Measurements from ENCODE around the gene CPVL. TPM values are rescaled to one million over a fixed set of nuclear protein-coding genes. Genes with fewer than 3 reads are reported as not detected.

Gene CPVL
- total and polyA plus RNA-seq, 3 experiments from 2014 or later, result 1.0 to 1.3 TPM; not detected in 1

DNA sequence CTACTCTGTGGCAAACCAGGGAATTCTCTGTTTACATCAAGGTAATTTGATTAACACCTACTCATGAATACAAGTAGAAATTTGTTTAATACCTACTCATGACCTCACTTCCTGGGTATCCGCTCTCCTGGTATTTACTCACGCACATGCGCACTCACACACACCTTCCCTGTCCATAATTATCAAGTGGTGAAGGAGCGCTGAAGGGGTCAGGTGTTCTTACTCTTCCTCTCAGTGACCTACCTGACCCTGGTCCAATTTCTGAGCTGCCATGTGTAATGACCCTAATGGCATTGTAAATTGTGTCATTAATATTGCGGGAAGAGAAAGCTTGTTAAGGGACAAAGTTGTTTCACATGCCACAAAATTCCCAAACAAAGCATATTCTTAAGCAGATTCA lies 146.9 kb downstream of the CPVL start:
- H3K27ac Mint-ChIP-seq, result no peak overlapping the region
- H3K27me3 Mint-ChIP-seq, result peaks cover 2 to 20% of the 10 kb centered on the region in 2 donors
- no peaks in the 10 kb centered on the region for H3K4me1 Mint-ChIP-seq

DNA sequence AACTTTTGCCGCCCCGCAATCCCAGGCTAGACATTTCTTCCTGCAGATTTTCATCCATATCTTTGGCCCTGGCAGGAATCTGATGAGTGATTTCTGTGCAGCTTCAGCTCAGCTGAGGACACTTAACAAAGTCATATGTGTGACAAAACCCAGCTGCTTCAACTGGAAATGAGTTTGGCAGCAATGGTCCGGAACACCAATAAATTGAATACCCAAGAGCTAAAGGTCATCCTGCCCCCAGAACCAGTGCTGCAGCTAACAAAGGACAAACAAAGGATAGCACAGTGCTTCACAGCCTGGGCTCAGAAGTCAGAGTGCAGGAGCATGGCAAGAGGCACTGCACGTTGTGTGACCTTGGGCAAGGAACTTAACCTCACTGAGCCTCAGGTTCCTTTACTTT lies 148.2 kb downstream of the CPVL start:
- peaks cover 0 to 3% (median 0%) of the 10 kb centered on the region in 5 donors for H3K9me3 Mint-ChIP-seq
- CTCF ChIA-PET, result no interaction called here
- no peaks in the 10 kb centered on the region for H3K4me1 Mint-ChIP-seq

More for the DNA sequence above, 146.9 kb downstream of the CPVL start:
- ChIA-PET POLR2A (no interaction called here), CTCF (no interaction called here)
- no peak overlapping the region for H3K27ac ChIP-seq (ENCODE audit: low read depth, low read length)
- H3K9me3 ChIP-seq (ENCODE audit: low read length), result no peaks in the 10 kb centered on the region
- Mint-ChIP-seq H3K36me3 (no peaks in the 10 kb centered on the region), H3K4me3 (no peak overlapping the region), H3K9me3 (peaks cover 0 to 6% (median 0%) of the 10 kb centered on the region in 5 donors)
- DNase-seq, result no peak
- H3K27me3 ChIP-seq (ENCODE audit: insufficient read depth, low read length, poor library complexity, severe bottlenecking), result no peaks in the 10 kb centered on the region
- H3K4me3 ChIP-seq (ENCODE audit: low read length), result no peak overlapping the region
- H3K36me3 ChIP-seq (ENCODE audit: insufficient read depth, low read length), result no peaks in the 10 kb centered on the region
- no peaks in the 10 kb centered on the region for H3K4me1 ChIP-seq (ENCODE audit: insufficient read depth, low read length)

DNA sequence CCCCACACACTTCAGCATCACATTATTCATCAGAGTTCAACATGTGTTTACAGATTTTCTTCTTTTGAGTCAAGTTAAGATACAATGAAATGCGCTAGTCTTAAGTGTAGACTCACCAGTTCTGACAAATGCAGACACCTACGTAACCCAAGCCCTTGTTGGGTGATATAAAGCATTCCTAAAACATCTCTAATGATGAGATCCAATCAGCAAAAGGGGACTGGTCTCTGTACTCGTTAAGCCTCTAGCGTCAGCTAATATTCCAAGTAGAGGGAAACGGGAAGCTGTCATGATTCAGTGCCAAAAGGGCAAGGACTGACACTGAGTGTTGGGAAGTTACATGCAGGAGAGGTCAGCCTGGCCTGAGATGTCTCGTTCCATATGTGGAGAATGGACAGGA lies 149.5 kb downstream of the CPVL start:
- Histone ChIP-seq H3K36me3 (ENCODE audit: insufficient read depth, low read length) (no peaks in the 10 kb centered on the region), H3K27me3 (ENCODE audit: insufficient read depth, low read length, poor library complexity, severe bottlenecking) (no peaks in the 10 kb centered on the region), H3K4me3 (ENCODE audit: low read length) (no peak overlapping the region), H3K27ac (ENCODE audit: low read depth, low read length) (no peak overlapping the region), H3K4me1 (ENCODE audit: insufficient read depth, low read length) (no peaks in the 10 kb centered on the region), H3K9me3 (ENCODE audit: low read length) (no peaks in the 10 kb centered on the region)
- CTCF ChIA-PET, result no interaction called here
- H3K4me3 Mint-ChIP-seq, result no peak overlapping the region
- H3K27me3 Mint-ChIP-seq, result peaks cover 2 to 30% of the 10 kb centered on the region in 2 donors
- H3K9me3 Mint-ChIP-seq, result no peaks in the 10 kb centered on the region
- H3K4me1 Mint-ChIP-seq, result no peaks in the 10 kb centered on the region
- peak overlapping the region in 1 of 8 donors; percentile 4 for H3K27ac Mint-ChIP-seq
- no peaks in the 10 kb centered on the region for H3K36me3 Mint-ChIP-seq
- POLR2A ChIA-PET, result no interaction called here
- DNase-seq, result no peak

More for the DNA sequence above, 148.2 kb downstream of the CPVL start:
- no peak for DNase-seq
- H3K27me3 Mint-ChIP-seq, result peaks cover 2 to 23% of the 10 kb centered on the region in 2 donors
- H3K36me3 Mint-ChIP-seq, result no peaks in the 10 kb centered on the region
- H3K36me3 ChIP-seq (ENCODE audit: insufficient read depth, low read length), result no peaks in the 10 kb centered on the region
- no peak overlapping the region for H3K27ac Mint-ChIP-seq
- no peaks in the 10 kb centered on the region for H3K4me1 ChIP-seq (ENCODE audit: insufficient read depth, low read length)
- no peak overlapping the region for H3K4me3 ChIP-seq (ENCODE audit: low read length)
- POLR2A ChIA-PET, result no interaction called here
- no peaks in the 10 kb centered on the region for H3K9me3 ChIP-seq (ENCODE audit: low read length)
- no peaks in the 10 kb centered on the region for H3K27me3 ChIP-seq (ENCODE audit: insufficient read depth, low read length, poor library complexity, severe bottlenecking)
- no peak overlapping the region for H3K27ac ChIP-seq (ENCODE audit: low read depth, low read length)
- H3K4me3 Mint-ChIP-seq, result no peak overlapping the region

DNA sequence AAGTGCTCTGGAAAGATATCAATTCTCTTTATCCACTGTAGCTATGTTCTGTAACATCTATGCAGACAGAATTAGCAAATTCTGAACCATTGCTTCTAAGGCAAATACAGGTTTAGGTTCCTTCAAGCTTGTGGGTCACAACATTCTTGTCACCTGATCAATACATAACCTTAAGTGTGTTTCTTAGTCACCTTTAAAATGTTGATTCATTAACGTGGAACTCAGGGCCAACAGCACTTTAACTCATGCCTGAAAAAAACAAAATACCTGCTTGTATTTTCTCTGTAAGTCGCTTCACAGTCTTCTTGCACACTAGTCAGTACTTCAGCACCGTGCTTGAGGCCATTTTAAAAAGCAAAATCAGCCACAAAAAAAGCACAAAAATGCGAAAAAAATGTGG lies 153.0 kb downstream of the CPVL start:
- POLR2A ChIA-PET, result no interaction called here

DNA sequence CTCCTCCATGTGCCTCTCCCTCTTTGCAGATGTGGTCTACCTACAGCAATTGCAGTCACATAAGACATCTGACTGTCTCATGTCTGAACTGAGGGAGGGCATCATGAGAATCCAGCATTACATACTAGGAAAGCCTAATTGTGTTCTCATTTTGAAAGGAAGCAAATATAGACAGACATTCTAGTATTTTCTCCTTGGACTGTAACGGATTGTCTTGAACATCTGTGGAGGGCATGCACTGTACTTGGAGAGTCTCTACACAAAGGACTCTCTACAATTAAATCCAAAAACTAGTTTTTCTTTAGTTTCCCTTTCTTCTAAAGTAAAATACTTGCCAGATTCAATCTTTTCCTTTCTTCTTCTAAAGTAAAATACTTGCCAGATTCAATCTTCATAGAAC lies 153.5 kb downstream of the CPVL start:
- no peaks in the 10 kb centered on the region for H3K36me3 Mint-ChIP-seq
- H3K4me1 Mint-ChIP-seq, result no peaks in the 10 kb centered on the region
- H3K4me3 Mint-ChIP-seq, result no peak overlapping the region
- no peaks in the 10 kb centered on the region for H3K9me3 Mint-ChIP-seq
- no peaks in the 10 kb centered on the region for H3K27me3 ChIP-seq (ENCODE audit: insufficient read depth, low read length, poor library complexity, severe bottlenecking)
- H3K9me3 ChIP-seq (ENCODE audit: low read length), result no peaks in the 10 kb centered on the region
- CTCF ChIA-PET, result no interaction called here
- peaks cover 11 to 37% of the 10 kb centered on the region in 2 donors for H3K27me3 Mint-ChIP-seq
- no peak for DNase-seq
- no peaks in the 10 kb centered on the region for H3K4me1 ChIP-seq (ENCODE audit: insufficient read depth, low read length)
- H3K27ac ChIP-seq (ENCODE audit: low read depth, low read length), result no peak overlapping the region
- H3K4me3 ChIP-seq (ENCODE audit: low read length), result no peak overlapping the region
- POLR2A ChIA-PET, result no interaction called here
- H3K36me3 ChIP-seq (ENCODE audit: insufficient read depth, low read length), result no peaks in the 10 kb centered on the region
- no peak overlapping the region for H3K27ac Mint-ChIP-seq

More for the DNA sequence above, 153.0 kb downstream of the CPVL start:
- Histone ChIP-seq H3K4me1 (ENCODE audit: insufficient read depth, low read length) (no peaks in the 10 kb centered on the region), H3K4me3 (ENCODE audit: low read length) (no peak overlapping the region), H3K27me3 (ENCODE audit: insufficient read depth, low read length, poor library complexity, severe bottlenecking) (no peaks in the 10 kb centered on the region), H3K27ac (ENCODE audit: low read depth, low read length) (no peak overlapping the region), H3K36me3 (ENCODE audit: insufficient read depth, low read length) (no peaks in the 10 kb centered on the region), H3K9me3 (ENCODE audit: low read length) (no peaks in the 10 kb centered on the region)
- CTCF ChIA-PET, result no interaction called here
- H3K9me3 Mint-ChIP-seq, result no peaks in the 10 kb centered on the region
- H3K36me3 Mint-ChIP-seq, result no peaks in the 10 kb centered on the region
- no peak overlapping the region for H3K4me3 Mint-ChIP-seq
- peaks cover 11 to 43% of the 10 kb centered on the region in 2 donors for H3K27me3 Mint-ChIP-seq
- no peak overlapping the region for H3K27ac Mint-ChIP-seq
- DNase-seq, result no peak
- H3K4me1 Mint-ChIP-seq, result no peaks in the 10 kb centered on the region

DNA sequence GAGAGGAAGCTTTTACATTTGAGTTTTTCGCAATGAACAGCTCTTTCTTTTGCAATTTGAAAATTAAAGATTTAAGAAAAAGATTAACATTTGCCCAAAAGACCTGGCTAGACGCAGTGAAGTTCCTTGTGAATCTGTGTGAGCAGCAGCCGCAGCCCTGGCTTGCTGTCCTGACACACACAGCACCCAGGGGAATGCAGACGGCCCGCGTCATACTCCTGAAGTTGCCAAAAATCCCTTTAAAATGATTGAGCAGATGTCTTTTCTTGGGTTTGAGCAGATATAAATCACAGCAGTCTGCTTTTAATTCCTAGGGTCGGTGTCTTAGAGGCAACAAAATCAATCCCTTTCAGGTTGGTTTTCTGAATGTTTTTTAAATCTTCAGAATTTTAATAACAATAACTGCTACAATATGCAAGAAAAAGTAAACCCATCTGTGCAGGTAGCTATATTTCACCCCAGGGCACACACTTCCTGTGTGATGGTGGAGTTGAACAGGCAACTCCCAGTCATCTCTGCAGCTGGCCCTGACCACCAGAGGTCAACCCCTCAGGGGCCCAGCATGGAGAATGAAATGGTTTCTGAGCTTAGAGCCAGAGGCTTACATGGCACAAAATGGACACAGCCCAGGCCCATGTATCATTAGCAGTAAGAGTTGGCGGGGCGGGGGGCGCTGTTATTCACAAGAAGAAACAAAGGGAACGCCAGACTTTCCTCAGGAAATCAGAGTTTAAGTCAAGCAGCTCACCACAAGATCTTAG lies 156.0 kb downstream of the CPVL start:
- CTCF ChIA-PET, result no interaction called here
- no peak overlapping the region for H3K27ac Mint-ChIP-seq

DNA sequence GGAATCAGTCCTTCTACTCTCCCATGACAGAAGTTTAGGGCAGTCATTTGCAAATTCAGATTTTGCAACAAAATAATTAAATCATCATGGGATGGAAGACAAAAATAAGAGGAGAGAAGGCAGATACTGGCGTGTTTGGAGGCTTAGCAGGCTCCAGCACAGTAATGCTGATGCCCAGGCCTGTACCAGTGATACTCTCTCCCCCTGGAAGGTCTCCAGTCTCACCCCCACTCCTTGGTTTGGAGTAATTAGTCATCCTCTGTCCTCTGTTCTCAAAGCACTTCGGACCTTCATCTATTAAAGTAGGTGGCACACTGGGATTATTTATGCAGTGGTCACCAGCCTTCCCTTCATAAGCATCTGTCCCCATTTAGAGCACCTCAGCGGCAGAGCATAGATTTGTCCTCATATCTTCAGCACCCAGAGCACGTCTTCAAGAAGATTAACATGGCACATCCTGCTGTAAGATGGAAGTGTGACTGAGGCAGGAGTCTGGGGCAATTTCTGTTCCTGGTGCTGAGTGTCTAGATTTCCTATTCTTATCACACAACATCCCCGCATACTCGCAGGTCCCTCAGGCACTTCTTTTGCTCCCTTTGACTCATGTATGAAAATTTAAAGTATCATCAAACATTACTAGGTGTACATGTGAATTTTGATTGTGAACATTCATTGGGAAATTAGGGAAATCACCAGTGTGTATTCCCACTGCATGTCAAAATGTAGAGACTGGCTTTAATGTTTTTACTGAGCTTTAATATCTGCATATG lies 156.9 kb downstream of the CPVL start:
- H3K27ac Mint-ChIP-seq, result no peak overlapping the region
- H3K27me3 Mint-ChIP-seq, result peaks cover 10 to 50% of the 10 kb centered on the region in 2 donors
- ChIA-PET CTCF (no interaction called here), POLR2A (no interaction called here)
- Histone ChIP-seq H3K27ac (ENCODE audit: low read depth, low read length) (no peak overlapping the region), H3K27me3 (ENCODE audit: insufficient read depth, low read length, poor library complexity, severe bottlenecking) (no peaks in the 10 kb centered on the region), H3K4me3 (ENCODE audit: low read length) (no peak overlapping the region), H3K4me1 (ENCODE audit: insufficient read depth, low read length) (no peaks in the 10 kb centered on the region), H3K9me3 (ENCODE audit: low read length) (no peaks in the 10 kb centered on the region), H3K36me3 (ENCODE audit: insufficient read depth, low read length) (no peaks in the 10 kb centered on the region)
- no peaks in the 10 kb centered on the region for H3K9me3 Mint-ChIP-seq
- no peaks in the 10 kb centered on the region for H3K36me3 Mint-ChIP-seq
- H3K4me3 Mint-ChIP-seq, result no peak overlapping the region
- no peaks in the 10 kb centered on the region for H3K4me1 Mint-ChIP-seq
- DNase-seq, result no peak

More for the DNA sequence above, 156.0 kb downstream of the CPVL start:
- Mint-ChIP-seq H3K27me3 (peaks cover 10 to 48% of the 10 kb centered on the region in 2 donors), H3K4me3 (no peak overlapping the region), H3K4me1 (no peaks in the 10 kb centered on the region), H3K9me3 (no peaks in the 10 kb centered on the region), H3K36me3 (no peaks in the 10 kb centered on the region)
- Histone ChIP-seq H3K27ac (ENCODE audit: low read depth, low read length) (no peak overlapping the region), H3K36me3 (ENCODE audit: insufficient read depth, low read length) (no peaks in the 10 kb centered on the region), H3K27me3 (ENCODE audit: insufficient read depth, low read length, poor library complexity, severe bottlenecking) (no peaks in the 10 kb centered on the region), H3K9me3 (ENCODE audit: low read length) (no peaks in the 10 kb centered on the region), H3K4me3 (ENCODE audit: low read length) (no peak overlapping the region), H3K4me1 (ENCODE audit: insufficient read depth, low read length) (no peaks in the 10 kb centered on the region)
- DNase-seq, result no peak
- POLR2A ChIA-PET, result no interaction called here

DNA sequence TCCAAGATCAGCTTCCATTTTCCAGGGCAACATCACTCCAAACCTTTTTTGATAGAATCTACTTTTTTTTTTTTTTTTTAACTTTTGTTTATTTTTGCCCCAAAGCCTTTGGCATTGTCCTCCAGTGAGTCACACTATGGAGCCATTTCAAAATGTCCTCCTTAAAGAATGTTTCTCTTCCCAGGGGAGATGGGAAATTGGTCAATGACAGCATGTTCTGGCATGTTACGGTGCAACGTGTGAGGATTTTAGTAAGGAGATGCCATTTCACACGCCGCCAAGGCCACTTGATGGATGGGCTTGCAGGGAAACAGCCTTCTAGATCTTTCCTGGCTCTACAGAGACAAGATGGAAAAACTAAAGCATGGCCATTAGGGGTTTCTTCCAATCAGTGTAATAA lies 157.5 kb downstream of the CPVL start:
- Histone ChIP-seq H3K4me3 (ENCODE audit: low read length) (no peak overlapping the region), H3K27ac (ENCODE audit: low read depth, low read length) (no peak overlapping the region), H3K36me3 (ENCODE audit: insufficient read depth, low read length) (no peaks in the 10 kb centered on the region), H3K27me3 (ENCODE audit: insufficient read depth, low read length, poor library complexity, severe bottlenecking) (no peaks in the 10 kb centered on the region), H3K4me1 (ENCODE audit: insufficient read depth, low read length) (no peaks in the 10 kb centered on the region), H3K9me3 (ENCODE audit: low read length) (no peaks in the 10 kb centered on the region)
- H3K27ac Mint-ChIP-seq, result peak overlapping the region in 2 of 8 donors; percentile 7 to 23
- DNase-seq, result no peak
- ChIA-PET CTCF (no interaction called here), POLR2A (no interaction called here)
- no peaks in the 10 kb centered on the region for H3K4me1 Mint-ChIP-seq
- H3K4me3 Mint-ChIP-seq, result no peak overlapping the region
- no peaks in the 10 kb centered on the region for H3K36me3 Mint-ChIP-seq
- H3K9me3 Mint-ChIP-seq, result no peaks in the 10 kb centered on the region
- H3K27me3 Mint-ChIP-seq, result peaks cover 10 to 50% of the 10 kb centered on the region in 2 donors

Data from CD8-positive, alpha-beta memory T cell (primary cell).